ENCODE results near the gene NFIA.

Gene NFIA

DNA sequence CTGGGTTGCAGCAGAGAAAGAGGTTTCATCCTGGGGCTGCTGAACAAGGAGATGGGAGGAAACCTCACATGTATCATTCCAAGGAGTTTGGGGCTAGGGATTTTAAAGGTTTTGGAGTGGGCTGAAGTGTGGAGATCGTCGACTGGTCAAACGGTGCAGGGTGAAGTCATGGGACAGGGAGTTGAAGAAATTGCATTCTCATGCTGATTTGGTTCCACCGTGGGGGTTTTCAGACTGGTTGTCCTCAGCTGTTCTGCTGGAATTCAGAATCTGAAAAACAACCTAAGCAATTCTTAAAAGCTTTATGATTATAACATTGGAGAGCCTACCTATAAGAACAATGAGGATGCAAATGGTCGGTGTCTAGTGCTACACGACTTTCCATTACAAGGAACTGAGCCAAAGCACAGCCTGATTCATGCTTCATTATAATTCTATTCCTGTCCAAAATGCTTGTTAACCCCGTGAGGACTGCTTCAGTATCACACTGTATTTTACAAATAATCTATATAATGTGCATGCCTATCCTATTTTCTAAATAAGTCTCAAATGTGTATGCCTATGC lies 399.9 kb downstream of the NFIA start:
- H3K4me3 ChIP-seq (ENCODE audit: low read length), result no peak overlapping the region
- peaks cover 7% of the 10 kb centered on the region for H3K4me1 ChIP-seq (ENCODE audit: control insufficient read depth, insufficient read depth, low read length)
- no peak overlapping the region for H3K9ac ChIP-seq (ENCODE audit: low read depth, low read length)
- H3K9me3 ChIP-seq (replicated peaks; ENCODE audit: low read length), result no peaks in the 10 kb centered on the region
- peaks cover 10% of the 10 kb centered on the region for H3K27me3 ChIP-seq (ENCODE audit: control insufficient read depth, insufficient read depth, low read length)
- H3K4me2 ChIP-seq (ENCODE audit: low read length), result no peak overlapping the region
- no peaks in the 10 kb centered on the region for H3K36me3 ChIP-seq (ENCODE audit: insufficient read depth, low read length)

DNA sequence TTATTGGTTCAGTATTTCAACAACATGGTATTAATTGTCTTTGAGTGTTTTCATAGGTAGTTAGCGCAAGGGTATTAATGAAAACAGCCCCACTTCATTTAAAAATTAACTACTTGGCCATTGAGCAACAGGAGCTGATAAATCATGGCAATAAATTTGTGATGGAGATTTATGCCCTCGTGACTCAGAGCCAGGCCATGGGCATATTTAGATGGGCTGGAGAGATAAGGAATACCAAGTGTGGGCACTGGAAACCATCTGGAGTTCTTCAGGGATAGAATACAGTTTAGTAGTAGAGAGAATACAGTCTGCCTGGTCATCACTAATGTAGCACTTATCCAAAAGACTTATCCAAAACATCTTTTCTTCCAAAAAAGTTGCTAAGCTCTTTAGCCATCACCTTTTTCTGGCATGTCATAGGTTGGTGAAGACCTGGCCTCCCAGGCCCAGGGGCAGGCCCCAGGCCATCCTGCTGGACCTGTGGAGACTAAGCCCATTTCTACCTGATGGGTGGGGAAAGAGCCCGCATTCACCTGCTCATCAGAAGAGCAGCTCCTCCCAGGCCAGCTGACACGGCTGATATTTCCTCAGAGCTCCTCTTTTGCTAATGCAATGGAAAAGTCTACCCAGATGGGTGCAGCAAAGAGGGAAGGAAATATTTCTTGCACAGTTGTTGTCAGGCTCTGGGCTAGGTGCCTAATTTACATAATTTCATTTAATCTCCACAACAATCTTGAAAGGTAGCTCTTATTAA lies 404.6 kb downstream of the NFIA start:
- Histone ChIP-seq H3K4me3 (ENCODE audit: low read length) (no peak overlapping the region), H3K4me1 (ENCODE audit: control insufficient read depth, insufficient read depth, low read length) (no peaks in the 10 kb centered on the region), H3K27me3 (ENCODE audit: control insufficient read depth, insufficient read depth, low read length) (peaks cover 13% of the 10 kb centered on the region), H3K4me2 (ENCODE audit: low read length) (no peak overlapping the region), H3K9me3 (replicated peaks; ENCODE audit: low read length) (no peaks in the 10 kb centered on the region), H3K9ac (ENCODE audit: low read depth, low read length) (no peak overlapping the region), H3K36me3 (ENCODE audit: insufficient read depth, low read length) (no peaks in the 10 kb centered on the region)

DNA sequence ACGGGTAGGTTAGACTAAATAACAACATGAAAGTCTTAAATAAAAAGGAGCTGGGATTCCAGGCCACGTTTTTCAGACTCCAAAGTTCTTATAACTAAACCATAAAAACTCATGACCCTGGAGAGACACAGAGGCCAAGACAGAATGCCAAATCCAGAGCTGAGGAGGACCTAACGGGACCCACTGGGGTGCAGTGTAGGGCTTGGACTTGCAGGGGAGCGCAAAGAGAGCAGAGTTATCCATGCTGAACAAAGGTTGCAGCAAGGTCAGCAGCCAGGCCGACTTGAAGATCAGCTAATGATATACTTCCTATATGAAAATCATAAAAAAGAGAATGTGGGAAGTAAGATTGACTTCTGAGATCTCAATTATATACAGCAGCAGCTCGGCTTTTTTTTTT lies 405.4 kb downstream of the NFIA start:
- H3K27me3 ChIP-seq (ENCODE audit: control insufficient read depth, insufficient read depth, low read length), result peaks cover 13% of the 10 kb centered on the region
- H3K4me1 ChIP-seq (ENCODE audit: control insufficient read depth, insufficient read depth, low read length), result no peaks in the 10 kb centered on the region
- no peak overlapping the region for H3K4me2 ChIP-seq (ENCODE audit: low read length)
- H3K9ac ChIP-seq (ENCODE audit: low read depth, low read length), result no peak overlapping the region
- H3K4me3 ChIP-seq (ENCODE audit: low read length), result no peak overlapping the region
- no peaks in the 10 kb centered on the region for H3K9me3 ChIP-seq (replicated peaks; ENCODE audit: low read length)
- H3K36me3 ChIP-seq (ENCODE audit: insufficient read depth, low read length), result no peaks in the 10 kb centered on the region

DNA sequence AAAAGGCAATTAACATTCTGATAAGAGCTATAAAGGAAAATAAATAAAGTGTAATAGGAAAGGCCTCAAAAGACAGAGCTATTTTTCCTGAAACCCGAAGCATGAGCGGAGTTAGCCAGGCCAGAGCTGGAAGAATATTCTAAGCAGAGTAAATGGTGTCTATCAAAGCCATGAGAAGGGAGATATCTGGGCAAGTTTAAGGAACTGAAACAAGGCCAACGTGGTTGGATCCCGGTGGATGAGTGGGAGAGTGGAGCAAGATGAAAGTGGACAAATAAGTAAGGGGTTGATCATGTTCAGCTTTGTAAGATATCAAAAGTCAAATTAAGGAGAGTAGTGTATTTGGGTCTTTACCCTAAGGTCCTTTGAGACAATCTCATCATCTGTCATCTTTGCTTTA lies 408.6 kb downstream of the NFIA start:
- no peaks in the 10 kb centered on the region for H3K9me3 ChIP-seq (replicated peaks; ENCODE audit: low read length)
- no peaks in the 10 kb centered on the region for H3K4me1 ChIP-seq (ENCODE audit: control insufficient read depth, insufficient read depth, low read length)
- H3K4me2 ChIP-seq (ENCODE audit: low read length), result no peak overlapping the region
- H3K36me3 ChIP-seq (ENCODE audit: insufficient read depth, low read length), result no peaks in the 10 kb centered on the region
- H3K4me3 ChIP-seq (ENCODE audit: low read length), result no peak overlapping the region
- peaks cover 2% of the 10 kb centered on the region for H3K27me3 ChIP-seq (ENCODE audit: control insufficient read depth, insufficient read depth, low read length)
- H3K9ac ChIP-seq (ENCODE audit: low read depth, low read length), result no peak overlapping the region

DNA sequence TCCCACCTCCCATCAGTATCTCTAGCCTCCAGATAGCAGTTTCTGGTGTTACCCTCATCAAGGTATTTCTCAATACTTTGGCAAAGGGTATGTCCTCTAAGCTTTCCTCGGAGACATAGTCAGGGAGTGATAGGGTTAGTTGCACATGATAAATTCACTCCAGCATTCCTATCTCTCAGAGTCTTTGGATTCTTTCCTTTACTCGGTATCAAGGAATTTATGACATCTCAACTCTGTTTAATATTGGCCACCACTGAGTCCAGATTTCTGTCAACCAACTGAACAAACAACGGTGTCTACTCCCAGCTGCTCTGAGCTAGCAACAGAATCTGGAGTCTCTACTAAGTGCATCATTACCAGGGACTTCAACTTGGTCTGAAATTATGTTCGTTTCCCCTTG lies 409.1 kb downstream of the NFIA start:
- Histone ChIP-seq H3K9me3 (replicated peaks; ENCODE audit: low read length) (no peaks in the 10 kb centered on the region), H3K4me1 (ENCODE audit: control insufficient read depth, insufficient read depth, low read length) (no peaks in the 10 kb centered on the region), H3K4me3 (ENCODE audit: low read length) (no peak overlapping the region), H3K4me2 (ENCODE audit: low read length) (no peak overlapping the region), H3K27me3 (ENCODE audit: control insufficient read depth, insufficient read depth, low read length) (peaks cover 2% of the 10 kb centered on the region), H3K36me3 (ENCODE audit: insufficient read depth, low read length) (no peaks in the 10 kb centered on the region), H3K9ac (ENCODE audit: low read depth, low read length) (no peak overlapping the region)

DNA sequence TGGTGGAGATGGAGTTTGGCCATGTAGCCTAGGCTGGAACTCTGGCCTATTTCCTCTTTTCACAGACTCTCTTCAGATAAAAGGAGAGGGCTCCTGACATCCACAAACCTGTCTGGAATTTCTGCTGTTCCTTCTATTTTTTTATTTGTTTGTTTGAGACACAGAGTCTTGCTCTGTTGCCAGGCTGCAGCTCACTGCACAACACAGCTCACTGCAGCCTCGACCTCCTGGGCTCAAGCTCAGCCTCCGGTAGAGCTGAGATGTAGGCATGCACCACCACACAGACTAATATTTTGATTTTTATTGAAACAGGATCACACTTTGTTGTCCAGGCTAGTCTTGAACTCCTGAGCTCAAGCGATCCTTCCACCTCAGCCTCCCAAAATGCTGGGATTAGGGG lies 411.6 kb downstream of the NFIA start:
- no peak overlapping the region for H3K9ac ChIP-seq (ENCODE audit: low read depth, low read length)
- H3K36me3 ChIP-seq (ENCODE audit: insufficient read depth, low read length), result no peaks in the 10 kb centered on the region
- H3K4me1 ChIP-seq (ENCODE audit: control insufficient read depth, insufficient read depth, low read length), result no peaks in the 10 kb centered on the region
- H3K9me3 ChIP-seq (replicated peaks; ENCODE audit: low read length), result no peaks in the 10 kb centered on the region
- H3K4me3 ChIP-seq (ENCODE audit: low read length), result no peak overlapping the region
- H3K27me3 ChIP-seq (ENCODE audit: control insufficient read depth, insufficient read depth, low read length), result no peaks in the 10 kb centered on the region
- H3K4me2 ChIP-seq (ENCODE audit: low read length), result no peak overlapping the region

DNA sequence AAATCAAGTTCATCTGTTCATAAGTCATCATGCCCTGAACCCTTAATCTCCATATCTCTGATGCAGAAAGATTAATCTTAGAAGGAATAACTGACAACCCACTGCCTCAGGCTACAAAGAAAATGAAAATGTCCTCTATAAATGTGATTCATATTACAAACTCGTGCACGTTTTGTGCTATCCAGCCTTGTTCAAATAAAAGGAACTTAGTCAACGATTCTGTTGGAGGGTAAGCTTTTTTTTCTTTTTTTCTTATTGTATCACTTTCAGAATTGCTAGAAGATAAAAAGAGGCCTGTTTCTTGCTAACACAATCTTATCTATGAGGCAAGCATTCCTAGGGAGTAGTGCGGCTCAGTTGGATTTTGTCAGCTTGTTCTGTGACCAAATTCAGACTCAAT lies 414.1 kb downstream of the NFIA start:
- Histone ChIP-seq H3K4me1 (ENCODE audit: control insufficient read depth, insufficient read depth, low read length) (no peaks in the 10 kb centered on the region), H3K27me3 (ENCODE audit: control insufficient read depth, insufficient read depth, low read length) (no peaks in the 10 kb centered on the region), H3K36me3 (ENCODE audit: insufficient read depth, low read length) (no peaks in the 10 kb centered on the region), H3K9me3 (replicated peaks; ENCODE audit: low read length) (no peaks in the 10 kb centered on the region), H3K9ac (ENCODE audit: low read depth, low read length) (no peak overlapping the region), H3K4me3 (ENCODE audit: low read length) (no peak overlapping the region), H3K4me2 (ENCODE audit: low read length) (no peak overlapping the region)

DNA sequence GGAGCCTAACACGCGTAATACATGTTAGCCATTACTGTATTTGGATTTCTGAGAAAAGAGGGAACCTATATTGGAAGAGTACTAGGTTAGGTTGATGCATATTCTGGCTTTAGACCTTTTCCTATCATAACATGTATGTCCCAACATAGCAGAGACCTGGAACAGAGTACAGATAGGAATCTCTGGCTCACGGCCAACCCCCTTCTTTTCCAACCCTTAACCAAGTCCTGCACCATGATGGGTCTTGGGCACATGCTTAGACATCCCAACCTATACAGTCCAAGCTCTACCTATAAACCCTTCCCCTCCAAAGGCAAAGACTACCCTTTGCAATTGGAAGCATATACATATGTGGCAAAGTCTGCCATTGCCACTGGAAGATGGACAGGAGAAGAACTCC lies 414.7 kb downstream of the NFIA start:
- H3K9ac ChIP-seq (ENCODE audit: low read depth, low read length), result no peak overlapping the region
- H3K4me2 ChIP-seq (ENCODE audit: low read length), result no peak overlapping the region
- no peaks in the 10 kb centered on the region for H3K36me3 ChIP-seq (ENCODE audit: insufficient read depth, low read length)
- no peaks in the 10 kb centered on the region for H3K9me3 ChIP-seq (replicated peaks; ENCODE audit: low read length)
- H3K4me3 ChIP-seq (ENCODE audit: low read length), result no peak overlapping the region
- H3K27me3 ChIP-seq (ENCODE audit: control insufficient read depth, insufficient read depth, low read length), result no peaks in the 10 kb centered on the region
- H3K4me1 ChIP-seq (ENCODE audit: control insufficient read depth, insufficient read depth, low read length), result no peaks in the 10 kb centered on the region

DNA sequence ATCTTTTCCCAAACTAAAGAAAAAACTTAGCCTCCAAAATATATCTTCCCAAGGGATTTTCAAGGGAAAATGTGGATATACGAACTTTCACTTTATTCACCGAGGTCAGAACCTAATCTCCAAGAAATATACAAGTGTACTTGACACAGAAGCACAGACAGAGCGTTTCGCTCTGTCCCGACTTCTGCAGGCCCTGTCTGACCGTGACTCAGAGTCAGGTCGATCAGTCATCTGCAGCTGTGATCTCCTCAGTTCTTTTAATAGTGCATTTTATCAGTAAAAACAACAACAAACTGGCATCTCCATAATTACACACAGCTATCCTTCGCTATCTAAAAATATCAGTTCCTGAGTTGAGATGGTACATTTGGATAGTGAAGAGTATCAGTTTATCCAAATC lies 416.0 kb downstream of the NFIA start:
- no peak overlapping the region for H3K4me3 ChIP-seq (ENCODE audit: low read length)
- H3K4me2 ChIP-seq (ENCODE audit: low read length), result no peak overlapping the region
- H3K36me3 ChIP-seq (ENCODE audit: insufficient read depth, low read length), result no peaks in the 10 kb centered on the region
- no peaks in the 10 kb centered on the region for H3K9me3 ChIP-seq (replicated peaks; ENCODE audit: low read length)
- no peaks in the 10 kb centered on the region for H3K27me3 ChIP-seq (ENCODE audit: control insufficient read depth, insufficient read depth, low read length)
- no peaks in the 10 kb centered on the region for H3K4me1 ChIP-seq (ENCODE audit: control insufficient read depth, insufficient read depth, low read length)
- no peak overlapping the region for H3K9ac ChIP-seq (ENCODE audit: low read depth, low read length)

DNA sequence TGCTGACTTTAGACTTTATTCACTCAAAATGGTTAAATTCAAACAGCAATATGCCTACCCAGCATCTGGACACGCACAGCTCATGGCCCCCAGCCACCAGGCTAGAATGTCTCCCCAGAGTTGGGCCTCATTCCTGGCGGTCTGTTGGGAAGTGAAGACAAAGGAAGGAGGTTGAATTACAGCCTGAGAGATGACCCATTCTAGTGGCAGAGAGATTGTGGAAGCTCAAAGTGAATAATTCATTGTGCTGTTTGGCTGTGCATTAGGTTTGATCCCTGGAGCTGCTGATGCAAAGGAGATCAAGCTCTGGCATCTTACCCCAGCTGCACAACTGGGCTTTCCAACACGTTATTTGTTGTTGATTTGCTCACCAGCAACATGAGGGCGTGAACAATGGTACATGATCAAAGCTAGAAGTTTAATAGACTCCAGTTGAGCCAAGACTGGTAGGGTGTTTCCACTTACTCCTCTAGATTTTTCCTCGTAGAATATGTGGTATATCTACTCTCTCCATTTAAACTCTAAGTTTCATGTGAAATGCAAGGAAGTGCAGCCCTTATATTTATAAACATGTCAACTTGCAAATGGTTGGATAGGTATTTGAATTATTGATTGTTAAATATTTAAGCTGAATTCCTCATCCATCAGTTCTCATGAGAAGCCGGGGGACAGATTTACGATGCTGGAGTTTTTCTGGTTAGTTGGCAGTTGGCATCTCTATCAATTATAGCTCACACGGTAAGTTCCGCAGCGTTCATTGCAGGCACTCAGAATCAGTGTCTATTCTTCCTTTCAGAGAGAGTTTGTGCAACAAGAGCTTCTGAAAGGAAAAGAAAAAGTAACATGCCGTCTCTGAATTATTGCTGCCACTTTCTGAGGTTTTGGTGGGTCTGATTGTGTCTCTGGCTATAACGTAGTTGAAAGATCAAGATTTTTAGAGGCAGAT lies 419.9 kb downstream of the NFIA start:
- Histone ChIP-seq H3K9ac (ENCODE audit: low read depth, low read length) (no peak overlapping the region), H3K36me3 (ENCODE audit: insufficient read depth, low read length) (no peaks in the 10 kb centered on the region), H3K4me3 (ENCODE audit: low read length) (no peak overlapping the region), H3K27me3 (ENCODE audit: control insufficient read depth, insufficient read depth, low read length) (no peaks in the 10 kb centered on the region), H3K9me3 (replicated peaks; ENCODE audit: low read length) (no peaks in the 10 kb centered on the region), H3K4me1 (ENCODE audit: control insufficient read depth, insufficient read depth, low read length) (no peaks in the 10 kb centered on the region), H3K4me2 (ENCODE audit: low read length) (no peak overlapping the region)

DNA sequence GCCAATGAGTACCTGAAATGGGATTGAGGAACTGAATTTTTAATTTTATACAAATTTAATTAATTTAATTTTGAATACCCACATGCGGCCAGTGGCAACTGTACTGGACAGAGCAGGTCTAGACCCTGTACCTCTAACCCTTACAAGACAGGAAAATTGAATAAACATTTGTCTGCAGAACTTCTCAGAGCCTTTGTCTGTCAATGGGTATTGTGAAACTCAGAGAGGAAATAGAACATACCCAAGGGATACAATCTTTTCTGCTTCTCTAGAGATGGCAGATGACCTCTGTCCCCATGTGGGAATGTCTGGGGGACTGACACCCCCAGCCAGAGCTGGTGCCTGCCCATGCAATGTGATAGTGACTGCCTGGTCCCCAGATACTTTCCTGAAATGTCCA lies 421.9 kb downstream of the NFIA start:
- H3K9ac ChIP-seq (ENCODE audit: low read depth, low read length), result no peak overlapping the region
- no peak overlapping the region for H3K4me2 ChIP-seq (ENCODE audit: low read length)
- no peaks in the 10 kb centered on the region for H3K27me3 ChIP-seq (ENCODE audit: control insufficient read depth, insufficient read depth, low read length)
- H3K9me3 ChIP-seq (replicated peaks; ENCODE audit: low read length), result no peaks in the 10 kb centered on the region
- no peaks in the 10 kb centered on the region for H3K36me3 ChIP-seq (ENCODE audit: insufficient read depth, low read length)
- H3K4me3 ChIP-seq (ENCODE audit: low read length), result no peak overlapping the region
- H3K4me1 ChIP-seq (ENCODE audit: control insufficient read depth, insufficient read depth, low read length), result no peaks in the 10 kb centered on the region

All from skeletal muscle satellite cell (primary cell).